ENCODE data around the gene TRAPPC2.
A peak's percentile ranks its signal among the peaks of the same experiment; 100 is the strongest.

The TRAPPC2 gene

DNA sequence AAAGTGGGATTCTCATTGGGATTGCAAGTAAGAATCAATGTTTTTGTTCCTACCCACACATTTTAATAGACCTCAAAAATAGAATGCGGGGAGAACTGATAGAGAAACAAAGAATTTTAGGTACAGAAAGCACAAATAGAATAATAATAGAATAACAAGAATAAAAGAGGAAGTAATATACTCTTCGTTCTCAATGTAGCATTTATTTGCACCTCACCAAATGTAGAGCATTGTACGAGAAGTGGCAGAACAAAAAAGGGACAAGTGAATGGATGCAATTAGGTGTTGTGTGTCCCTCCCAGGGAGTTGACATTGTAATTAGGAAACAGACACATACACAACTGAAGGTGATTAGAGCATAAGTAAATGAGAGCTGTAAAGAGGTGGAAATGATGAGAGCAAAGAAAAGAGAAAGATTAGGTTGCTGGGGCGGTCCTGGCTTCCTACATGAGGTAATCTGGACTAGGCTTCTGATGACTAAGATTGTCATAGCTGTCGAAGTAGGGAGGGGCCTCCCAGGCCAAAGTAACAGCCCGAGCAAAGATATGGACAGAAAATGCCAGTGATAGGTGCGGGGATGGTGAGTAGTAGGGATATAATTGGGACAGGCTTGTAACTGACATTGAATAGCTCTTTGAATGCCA, 35.1 kb downstream of the TRAPPC2 start:
- H3K4me1 Mint-ChIP-seq, result peaks cover 33 to 66% of the 10 kb centered on the region in 2 donors
- H3K27ac Mint-ChIP-seq, result no peak overlapping the region
- DNase-seq (no peak), ATAC-seq (replicated peaks) (no peak)
- H3K27me3 Mint-ChIP-seq, result peaks cover 0 to 8% of the 10 kb centered on the region in 2 donors
- H3K36me3 Mint-ChIP-seq, result peaks cover 5 to 9% of the 10 kb centered on the region in 2 donors
- H3K4me3 Mint-ChIP-seq, result peak overlapping the region in 1 of 2 donors; percentile 39
- H3K9me3 Mint-ChIP-seq, result no peaks in the 10 kb centered on the region

DNA sequence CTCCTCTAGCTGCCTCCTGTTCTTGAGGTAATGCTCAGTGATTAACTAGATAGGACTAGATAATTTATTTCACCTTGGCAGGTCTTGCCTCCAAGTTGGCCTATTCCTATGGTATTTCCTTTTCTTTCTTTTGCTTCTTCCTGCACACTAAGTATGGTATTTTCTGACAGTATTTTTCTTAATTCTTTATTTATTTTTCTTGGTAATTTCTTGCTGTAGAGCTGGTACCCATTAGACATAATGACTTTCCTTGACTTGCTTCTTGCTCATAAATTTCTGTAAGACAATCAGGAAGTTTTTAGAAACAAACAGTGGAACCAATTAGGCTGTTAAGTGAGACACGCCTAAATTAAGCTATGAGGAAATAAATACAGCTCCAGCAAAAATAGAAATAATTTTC, 36.0 kb downstream of the TRAPPC2 start:
- H3K4me1 Mint-ChIP-seq, result peaks cover 34 to 63% of the 10 kb centered on the region in 2 donors
- no peaks in the 10 kb centered on the region for H3K9me3 Mint-ChIP-seq
- H3K4me3 Mint-ChIP-seq, result no peak overlapping the region
- no peak overlapping the region for H3K27ac Mint-ChIP-seq
- ATAC-seq (replicated peaks) (no peak), DNase-seq (no peak)
- peaks cover 5 to 9% of the 10 kb centered on the region in 2 donors for H3K36me3 Mint-ChIP-seq
- peaks cover 0 to 8% of the 10 kb centered on the region in 2 donors for H3K27me3 Mint-ChIP-seq

DNA sequence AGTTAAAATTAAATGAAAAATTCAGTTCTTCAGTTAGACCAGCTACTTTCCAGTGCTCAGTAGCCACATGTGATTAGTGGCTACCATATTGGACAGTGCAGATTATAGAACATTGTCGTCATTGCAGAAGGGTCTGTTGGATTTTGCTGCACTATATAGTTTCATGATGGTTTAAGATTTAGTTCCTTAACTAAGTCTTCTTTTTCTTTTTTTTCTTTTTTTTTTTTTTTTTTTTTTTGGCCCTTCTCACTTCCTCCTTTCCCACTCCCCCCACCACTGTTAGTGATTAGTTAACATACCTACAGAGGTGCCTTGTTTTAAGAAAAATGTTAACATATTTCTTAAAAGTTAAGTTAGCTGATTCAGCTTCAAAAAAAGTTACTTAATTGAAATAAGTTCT, 36.4 kb downstream of the TRAPPC2 start:
- DNase-seq, result no peak
- Mint-ChIP-seq H3K4me1 (peaks cover 39 to 67% of the 10 kb centered on the region in 2 donors), H3K9me3 (no peaks in the 10 kb centered on the region), H3K27ac (no peak overlapping the region), H3K27me3 (peaks cover 0 to 10% of the 10 kb centered on the region in 2 donors), H3K36me3 (peaks cover 5 to 9% of the 10 kb centered on the region in 2 donors), H3K4me3 (no peak overlapping the region)
- ATAC-seq (replicated peaks), result peak; percentile 24 to 49

DNA sequence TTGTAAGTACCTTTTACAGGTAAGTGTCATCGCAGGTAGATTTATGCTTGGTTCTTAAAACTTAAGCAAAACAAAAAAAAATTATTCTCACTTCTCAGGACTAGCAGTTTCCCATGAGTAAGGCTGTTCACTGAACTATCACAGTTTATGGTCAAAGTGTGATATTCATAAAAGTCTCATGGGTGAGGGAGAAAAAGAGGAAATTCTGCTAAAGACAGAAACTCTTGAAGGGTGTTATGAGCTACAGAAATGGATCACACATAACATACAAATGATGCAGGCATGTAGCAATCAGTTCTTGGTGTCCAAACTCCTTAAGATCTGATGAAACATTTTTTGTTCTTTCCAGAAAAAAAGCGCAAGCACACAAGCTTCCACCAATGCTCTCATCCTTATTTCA, 37.0 kb downstream of the TRAPPC2 start:
- Mint-ChIP-seq H3K4me1 (peaks cover 44 to 69% of the 10 kb centered on the region in 2 donors), H3K36me3 (peaks cover 5 to 9% of the 10 kb centered on the region in 2 donors), H3K9me3 (no peaks in the 10 kb centered on the region), H3K27ac (no peak overlapping the region), H3K27me3 (peaks cover 0 to 15% of the 10 kb centered on the region in 2 donors), H3K4me3 (peak overlapping the region in 1 of 2 donors; percentile 56)
- peak; percentile 88 to 91 for ATAC-seq (replicated peaks)
- no peak for DNase-seq

DNA sequence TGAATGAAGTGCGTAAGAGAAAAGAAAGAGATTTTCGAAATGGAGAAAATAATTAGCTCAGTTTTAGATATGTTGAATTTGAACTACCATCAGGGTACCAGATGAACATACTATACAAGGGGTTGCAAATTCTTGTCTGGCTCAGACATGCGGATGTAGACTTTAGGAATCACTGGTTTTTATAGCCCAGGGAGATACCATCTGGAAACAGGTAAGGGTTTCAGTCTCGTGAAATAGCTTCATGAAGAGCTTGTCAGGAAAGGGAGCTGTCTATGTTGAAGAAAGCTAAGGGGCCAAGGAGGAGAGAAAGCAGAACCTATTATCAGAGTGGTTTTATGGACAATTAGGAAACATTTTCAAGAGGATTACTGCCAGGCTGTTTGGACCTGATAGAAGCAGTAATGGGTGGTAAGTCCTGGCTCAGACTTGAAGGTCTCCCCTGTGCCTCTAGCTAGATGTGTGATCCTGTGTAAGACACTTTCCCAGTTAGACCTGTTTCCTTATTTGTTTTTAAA, 38.8 kb downstream of the TRAPPC2 start:
- no peak overlapping the region for H3K27ac Mint-ChIP-seq
- no peak overlapping the region for H3K4me3 Mint-ChIP-seq
- no peak for ATAC-seq (replicated peaks)
- peaks cover 0 to 15% of the 10 kb centered on the region in 2 donors for H3K27me3 Mint-ChIP-seq
- H3K4me1 Mint-ChIP-seq, result peaks cover 39 to 67% of the 10 kb centered on the region in 2 donors
- H3K9me3 Mint-ChIP-seq, result no peaks in the 10 kb centered on the region
- H3K36me3 Mint-ChIP-seq, result peaks cover 7 to 9% of the 10 kb centered on the region in 2 donors
- DNase-seq, result no peak

DNA sequence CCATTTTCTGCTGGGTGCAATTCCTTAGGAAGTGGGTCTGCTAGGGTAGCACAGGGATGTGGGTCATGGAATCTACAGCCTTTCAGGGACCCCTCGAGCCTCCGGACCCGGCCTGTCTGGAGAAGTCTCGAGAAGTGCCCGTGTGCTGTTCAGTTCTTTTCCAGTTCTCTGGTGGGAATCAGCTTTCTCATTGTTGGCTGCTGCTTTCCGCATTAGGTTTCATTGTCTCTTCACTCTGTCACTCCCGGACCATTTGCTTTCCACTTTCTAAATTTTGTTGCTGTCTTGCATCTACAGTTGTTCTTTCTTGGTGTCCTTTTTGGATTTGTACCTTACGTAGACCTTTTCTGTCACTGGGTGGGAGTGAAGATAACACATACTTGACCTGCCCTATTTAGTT, 39.4 kb downstream of the TRAPPC2 start:
- no peaks in the 10 kb centered on the region for H3K9me3 Mint-ChIP-seq
- ATAC-seq (replicated peaks), result no peak
- H3K4me1 Mint-ChIP-seq, result peaks cover 44 to 74% of the 10 kb centered on the region in 2 donors
- H3K36me3 Mint-ChIP-seq, result peaks cover 9 to 12% of the 10 kb centered on the region in 2 donors
- H3K27me3 Mint-ChIP-seq, result peaks cover 0 to 15% of the 10 kb centered on the region in 2 donors
- no peak overlapping the region for H3K4me3 Mint-ChIP-seq
- DNase-seq, result no peak
- no peak overlapping the region for H3K27ac Mint-ChIP-seq

GRCh38 chrX:13694359-13694758, 40.1 kb downstream of the TRAPPC2 start:
- H3K36me3 Mint-ChIP-seq, result peaks cover 7 to 10% of the 10 kb centered on the region in 2 donors
- no peak overlapping the region for H3K27ac Mint-ChIP-seq
- H3K4me1 Mint-ChIP-seq, result peaks cover 42 to 71% of the 10 kb centered on the region in 2 donors
- H3K4me3 Mint-ChIP-seq, result no peak overlapping the region
- ATAC-seq (replicated peaks), result no peak
- H3K9me3 Mint-ChIP-seq, result no peaks in the 10 kb centered on the region
- peaks cover 0 to 15% of the 10 kb centered on the region in 2 donors for H3K27me3 Mint-ChIP-seq
- DNase-seq, result no peak

- Mint-ChIP-seq H3K9me3 (no peaks in the 10 kb centered on the region), H3K27me3 (peaks cover 0 to 15% of the 10 kb centered on the region in 2 donors), H3K4me3 (peak overlapping the region; percentile 5 to 49), H3K27ac (no peak overlapping the region), H3K36me3 (peaks cover 5 to 8% of the 10 kb centered on the region in 2 donors), H3K4me1 (peaks cover 40 to 65% of the 10 kb centered on the region in 2 donors)
- DNase-seq (no peak), ATAC-seq (replicated peaks) (peak in 1 of 2 donors; percentile 29)
Observed at GRCh38 chrX:13693341-13693961, 41.0 kb downstream of the TRAPPC2 start.

GRCh38 chrX:13692771-13693231, 41.6 kb downstream of the TRAPPC2 start:
- DNase-seq (no peak), ATAC-seq (replicated peaks) (no peak)
- Mint-ChIP-seq H3K9me3 (no peaks in the 10 kb centered on the region), H3K27ac (peak overlapping the region; percentile 20), H3K4me1 (peaks cover 43 to 63% of the 10 kb centered on the region in 2 donors), H3K36me3 (peaks cover 5 to 8% of the 10 kb centered on the region in 2 donors), H3K27me3 (peaks cover 0 to 15% of the 10 kb centered on the region in 2 donors), H3K4me3 (no peak overlapping the region)

DNA sequence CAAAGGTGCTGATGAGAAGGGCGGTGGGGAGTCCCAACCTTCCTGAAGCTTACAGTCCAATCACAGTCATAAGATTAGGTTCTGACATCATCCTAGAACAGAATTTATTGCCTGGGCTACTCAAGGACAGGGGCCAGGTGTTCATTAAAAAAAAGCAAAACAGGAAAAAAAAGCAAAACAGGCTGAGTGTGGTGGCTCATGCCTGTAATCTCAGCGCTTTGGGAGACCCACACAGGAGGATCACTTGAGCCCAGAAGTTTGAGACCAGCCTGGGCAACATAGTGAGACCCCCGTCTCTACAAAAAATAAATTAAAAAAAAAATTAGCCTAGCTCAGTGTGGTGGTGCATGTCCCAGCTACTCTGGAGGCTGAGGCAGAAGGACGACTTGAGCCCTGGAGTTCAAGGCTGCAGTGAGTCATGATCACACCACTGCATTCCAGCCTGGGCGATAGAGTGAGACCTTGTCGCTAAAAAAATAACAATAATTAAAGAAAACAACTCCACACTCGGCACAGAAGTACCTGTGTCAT, 42.5 kb downstream of the TRAPPC2 start:
- H3K27me3 Mint-ChIP-seq, result peaks cover 0 to 15% of the 10 kb centered on the region in 2 donors
- H3K36me3 Mint-ChIP-seq, result peaks cover 5 to 8% of the 10 kb centered on the region in 2 donors
- peaks cover 42 to 59% of the 10 kb centered on the region in 2 donors for H3K4me1 Mint-ChIP-seq
- no peak overlapping the region for H3K4me3 Mint-ChIP-seq
- H3K27ac Mint-ChIP-seq, result peak overlapping the region; percentile 57
- no peaks in the 10 kb centered on the region for H3K9me3 Mint-ChIP-seq
- no peak for DNase-seq
- ATAC-seq (replicated peaks), result no peak

- H3K27me3 Mint-ChIP-seq, result peaks cover 0 to 15% of the 10 kb centered on the region in 2 donors
- DNase-seq, result no peak
- peaks cover 5 to 8% of the 10 kb centered on the region in 2 donors for H3K36me3 Mint-ChIP-seq
- no peak for ATAC-seq (replicated peaks)
- H3K27ac Mint-ChIP-seq, result no peak overlapping the region
- no peaks in the 10 kb centered on the region for H3K9me3 Mint-ChIP-seq
- H3K4me1 Mint-ChIP-seq, result peaks cover 39 to 52% of the 10 kb centered on the region in 2 donors
- H3K4me3 Mint-ChIP-seq, result peak overlapping the region; percentile 86 to 90
Observed at GRCh38 chrX:13690836-13691235, 43.6 kb downstream of the TRAPPC2 start.

DNA sequence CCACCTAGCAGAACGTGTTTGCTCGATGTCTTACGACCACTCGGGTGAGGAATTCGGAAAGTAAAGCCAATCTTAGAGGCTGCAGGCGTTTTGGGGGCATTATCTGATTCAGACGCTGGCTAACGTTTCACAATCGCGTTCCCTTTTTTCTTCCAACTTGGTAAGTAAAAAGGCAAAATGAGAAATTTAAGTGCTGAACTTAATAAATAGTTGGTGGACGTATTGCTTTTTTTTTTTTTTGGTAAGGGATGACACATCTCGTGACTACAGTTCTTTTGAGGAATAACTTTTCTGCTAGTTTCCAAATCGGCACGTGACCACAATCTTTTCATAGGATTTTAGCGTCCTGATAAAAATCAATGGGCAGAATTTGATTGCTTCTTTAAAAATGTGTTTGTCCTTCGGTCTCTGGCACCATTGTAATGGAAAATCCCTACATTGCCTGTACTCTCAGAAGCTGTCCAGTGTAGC, 44.6 kb downstream of the TRAPPC2 start:
- H3K4me1 Mint-ChIP-seq, result peaks cover 35 to 51% of the 10 kb centered on the region in 2 donors
- H3K36me3 Mint-ChIP-seq, result peaks cover 0 to 6% of the 10 kb centered on the region in 2 donors
- no peak for ATAC-seq (replicated peaks)
- H3K27ac Mint-ChIP-seq, result peak overlapping the region; percentile 86
- H3K4me3 Mint-ChIP-seq, result peak overlapping the region; percentile 86 to 90
- H3K9me3 Mint-ChIP-seq, result no peaks in the 10 kb centered on the region
- DNase-seq, result no peak
- H3K27me3 Mint-ChIP-seq, result peaks cover 0 to 7% of the 10 kb centered on the region in 2 donors

DNA sequence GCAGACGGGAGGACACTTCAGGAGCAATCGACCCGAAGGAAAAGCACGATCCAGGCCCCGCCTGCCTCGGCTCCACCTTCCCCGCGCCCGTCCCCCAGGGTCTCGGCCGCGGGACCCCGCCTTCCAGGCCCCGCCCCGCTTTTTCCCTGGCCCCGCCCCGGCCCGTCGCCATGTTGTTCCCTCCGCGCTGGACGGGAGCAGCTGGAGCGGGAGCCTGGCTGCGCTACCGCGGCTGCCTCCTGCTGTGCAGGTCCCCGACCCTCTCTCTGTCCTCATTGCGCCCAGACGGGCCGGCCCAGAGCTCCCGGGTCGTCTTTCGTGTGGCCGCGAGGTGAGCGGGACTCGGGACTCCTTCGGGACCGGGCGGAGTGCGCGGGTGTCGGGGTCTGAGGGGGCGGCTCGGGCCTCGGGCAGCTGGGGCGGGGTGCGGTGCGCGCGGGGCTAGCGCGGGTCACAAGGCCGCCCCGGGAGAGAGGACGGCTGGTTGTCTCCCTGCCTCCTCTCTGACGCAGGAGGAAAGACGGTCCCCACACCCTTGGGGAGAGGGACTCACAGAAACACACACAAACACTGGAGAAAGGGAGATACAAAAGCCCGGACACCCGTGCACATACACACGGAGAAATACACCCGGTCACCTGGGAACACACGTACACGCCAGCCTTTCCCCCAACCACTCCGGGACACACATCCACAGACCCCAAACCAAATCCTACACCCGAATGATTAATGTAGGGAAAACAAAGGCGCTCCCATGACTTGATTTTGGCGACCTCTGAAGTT, 45.3 kb downstream of the TRAPPC2 start, which contains the start of gene RAB9A:
TSS of gene RAB9A (plus strand) at position 171 of the 783 bp plus-strand sequence. CDS start 19,619 bp downstream, outside the sequence.
- DNase-seq (peak; percentile 70), ATAC-seq (replicated peaks) (peak; percentile 81 to 85)
- peak within 1 kb of the TSS; percentile 86 for H3K27ac Mint-ChIP-seq
- no peaks in the 10 kb centered on the region for H3K9me3 Mint-ChIP-seq
- H3K4me3 Mint-ChIP-seq, result peak within 1 kb of the TSS; percentile 86 to 90
- peaks cover 34 to 49% of the 10 kb centered on the region in 2 donors for H3K4me1 Mint-ChIP-seq
- H3K36me3 Mint-ChIP-seq, result peaks cover 1 to 6% of the 10 kb centered on the region in 2 donors
- H3K27me3 Mint-ChIP-seq, result peaks cover 0 to 9% of the 10 kb centered on the region in 2 donors
